RWPE2 (cell line): ENCODE measurements around the gene GUK1.

Source experiments
- ATAC-seq: fragments of 200-7000 bp; cut with Tn5 transposase; 3 replicates; pipeline ENCODE4 v1.9.1; 2021; ENCODE audit warnings: low read depth
- DNase-seq: peaks from one replicate; pipeline ENCODE4 v3.0.0-alpha.2; 2020; ENCODE audit warnings: low spot score
- H3K27ac ChIP-seq: fragments of 450-650 bp; 2 replicates; pipeline ENCODE4 v1.5.1; 2017; ENCODE audit warnings: mild to moderate bottlenecking; ENCODE audit not compliant: poor library complexity, severe bottlenecking
- H3K27me3 ChIP-seq: fragments of 250-450 bp; sonication (Bioruptor Pico); 2 replicates; pipeline ENCODE4 v1.5.1; 2021; ENCODE audit warnings: mild to moderate bottlenecking, moderate library complexity; ENCODE audit not compliant: insufficient read depth, poor library complexity, severe bottlenecking
- H3K36me3 ChIP-seq: fragments of 250-450 bp; sonication (Bioruptor Pico); 2 replicates; pipeline ENCODE4 v1.5.1; 2020; ENCODE audit warnings: low read depth, mild to moderate bottlenecking, moderate library complexity
- H3K4me1 ChIP-seq: fragments of 250-450 bp; sonication (Bioruptor Pico); 2 replicates; pipeline ENCODE4 v1.5.1; 2021; ENCODE audit warnings: mild to moderate bottlenecking, moderate library complexity; ENCODE audit not compliant: insufficient read depth, poor library complexity, severe bottlenecking
- H3K4me3 ChIP-seq: fragments of 250-450 bp; sonication (Bioruptor Pico); 2 replicates; pipeline ENCODE4 v1.5.1; 2021; ENCODE audit warnings: mild to moderate bottlenecking, moderate library complexity; ENCODE audit not compliant: severe bottlenecking
- H3K9me3 ChIP-seq: fragments of 250-450 bp; sonication (Bioruptor Pico); 2 replicates; pipeline ENCODE4 v1.5.1; 2021; ENCODE audit warnings: mild to moderate bottlenecking, moderate library complexity; ENCODE audit not compliant: severe bottlenecking
- TF ChIP-seq, protein P1 (sequence below): fragments of 450-650 bp; IDR thresholded peaks from one replicate; pipeline ENCODE4 v1.5.1; 2017; ENCODE audit warnings: mild to moderate bottlenecking, moderate library complexity; ENCODE audit not compliant: poor library complexity, severe bottlenecking

Gene GUK1

DNA sequence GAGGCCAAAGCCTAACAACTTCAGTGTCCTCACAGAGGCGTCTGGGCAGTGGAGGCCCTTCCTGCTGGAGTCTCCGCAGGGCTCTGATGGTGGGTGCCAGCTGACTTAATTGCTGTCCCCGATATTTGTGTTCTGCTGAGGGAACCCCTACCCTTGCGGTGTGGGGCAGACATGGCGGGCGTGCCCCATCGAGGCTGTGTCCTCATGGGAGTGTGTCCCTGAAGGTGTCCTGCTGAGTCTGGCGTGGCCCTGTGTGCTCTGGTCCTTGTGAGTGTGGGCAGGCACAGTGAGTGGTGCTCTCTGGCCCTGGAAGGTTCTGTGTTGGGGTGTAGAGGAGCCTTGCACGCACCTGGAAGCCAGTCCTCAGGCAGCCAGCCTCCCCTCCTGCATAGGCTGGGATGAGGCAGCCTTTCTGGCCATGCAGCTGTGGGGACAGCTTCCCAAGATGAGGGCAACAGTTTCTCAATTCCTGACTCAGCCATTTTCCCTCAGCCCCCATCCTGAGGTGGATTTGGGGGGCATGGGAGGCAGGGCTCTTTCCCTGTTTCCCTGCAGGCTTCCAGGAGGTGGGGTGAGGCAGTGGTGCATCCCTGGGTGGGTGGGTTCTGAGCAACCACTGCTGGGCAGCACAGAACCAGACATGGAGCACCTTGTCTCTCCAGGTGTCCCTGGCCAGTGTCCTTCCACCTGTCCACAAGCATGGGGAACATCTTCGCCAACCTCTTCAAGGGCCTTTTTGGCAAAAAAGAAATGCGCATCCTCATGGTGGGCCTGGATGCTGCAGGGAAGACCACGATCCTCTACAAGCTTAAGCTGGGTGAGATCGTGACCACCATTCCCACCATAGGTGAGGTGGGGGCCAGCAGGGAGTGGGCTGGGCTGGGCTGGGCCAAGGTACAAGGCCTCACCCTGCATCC, 43.4 kb upstream of the GUK1 start:
- TF ChIP-seq, protein P1, sequence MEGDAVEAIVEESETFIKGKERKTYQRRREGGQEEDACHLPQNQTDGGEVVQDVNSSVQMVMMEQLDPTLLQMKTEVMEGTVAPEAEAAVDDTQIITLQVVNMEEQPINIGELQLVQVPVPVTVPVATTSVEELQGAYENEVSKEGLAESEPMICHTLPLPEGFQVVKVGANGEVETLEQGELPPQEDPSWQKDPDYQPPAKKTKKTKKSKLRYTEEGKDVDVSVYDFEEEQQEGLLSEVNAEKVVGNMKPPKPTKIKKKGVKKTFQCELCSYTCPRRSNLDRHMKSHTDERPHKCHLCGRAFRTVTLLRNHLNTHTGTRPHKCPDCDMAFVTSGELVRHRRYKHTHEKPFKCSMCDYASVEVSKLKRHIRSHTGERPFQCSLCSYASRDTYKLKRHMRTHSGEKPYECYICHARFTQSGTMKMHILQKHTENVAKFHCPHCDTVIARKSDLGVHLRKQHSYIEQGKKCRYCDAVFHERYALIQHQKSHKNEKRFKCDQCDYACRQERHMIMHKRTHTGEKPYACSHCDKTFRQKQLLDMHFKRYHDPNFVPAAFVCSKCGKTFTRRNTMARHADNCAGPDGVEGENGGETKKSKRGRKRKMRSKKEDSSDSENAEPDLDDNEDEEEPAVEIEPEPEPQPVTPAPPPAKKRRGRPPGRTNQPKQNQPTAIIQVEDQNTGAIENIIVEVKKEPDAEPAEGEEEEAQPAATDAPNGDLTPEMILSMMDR: no peak

DNA sequence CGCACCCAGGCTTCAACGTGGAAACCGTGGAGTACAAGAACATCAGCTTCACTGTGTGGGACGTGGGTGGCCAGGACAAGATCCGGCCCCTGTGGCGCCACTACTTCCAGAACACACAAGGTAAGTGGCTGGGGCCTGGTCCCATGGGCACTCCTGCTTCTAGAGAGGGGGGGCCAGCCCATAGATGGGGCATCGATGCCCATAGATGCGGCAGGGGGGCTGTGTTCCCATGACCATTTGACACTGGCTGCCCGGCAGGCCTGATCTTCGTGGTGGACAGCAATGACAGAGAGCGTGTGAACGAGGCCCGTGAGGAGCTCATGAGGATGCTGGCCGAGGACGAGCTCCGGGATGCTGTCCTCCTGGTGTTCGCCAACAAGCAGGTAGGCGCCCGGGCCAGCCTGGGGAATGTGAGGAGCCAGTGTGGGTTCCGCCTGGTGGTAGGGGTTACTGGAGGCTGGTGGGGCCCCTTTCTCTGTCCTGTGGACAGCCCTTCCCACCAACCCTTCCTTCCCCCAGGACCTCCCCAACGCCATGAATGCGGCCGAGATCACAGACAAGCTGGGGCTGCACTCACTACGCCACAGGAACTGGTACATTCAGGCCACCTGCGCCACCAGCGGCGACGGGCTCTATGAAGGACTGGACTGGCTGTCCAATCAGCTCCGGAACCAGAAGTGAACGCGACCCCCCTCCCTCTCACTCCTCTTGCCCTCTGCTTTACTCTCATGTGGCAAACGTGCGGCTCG, 42.6 kb upstream of the GUK1 start:
- Histone ChIP-seq H3K27me3 (no peaks in the 10 kb centered on the region), H3K36me3 (peaks cover 9% of the 10 kb centered on the region), H3K27ac (no peak overlapping the region), H3K4me3 (no peak overlapping the region), H3K9me3 (no peaks in the 10 kb centered on the region), H3K4me1 (no peaks in the 10 kb centered on the region)
- DNase-seq (no peak), ATAC-seq (no peak)
- TF ChIP-seq, protein P1: no peak

More for the DNA sequence above, 43.4 kb upstream of the GUK1 start:
- peaks cover 17% of the 10 kb centered on the region for H3K36me3 ChIP-seq
- no peak for DNase-seq
- H3K27me3 ChIP-seq: no peaks in the 10 kb centered on the region
- no peaks in the 10 kb centered on the region for H3K9me3 ChIP-seq
- no peak for ATAC-seq
- H3K4me1 ChIP-seq: no peaks in the 10 kb centered on the region
- H3K4me3 ChIP-seq: no peak overlapping the region
- no peak overlapping the region for H3K27ac ChIP-seq

DNA sequence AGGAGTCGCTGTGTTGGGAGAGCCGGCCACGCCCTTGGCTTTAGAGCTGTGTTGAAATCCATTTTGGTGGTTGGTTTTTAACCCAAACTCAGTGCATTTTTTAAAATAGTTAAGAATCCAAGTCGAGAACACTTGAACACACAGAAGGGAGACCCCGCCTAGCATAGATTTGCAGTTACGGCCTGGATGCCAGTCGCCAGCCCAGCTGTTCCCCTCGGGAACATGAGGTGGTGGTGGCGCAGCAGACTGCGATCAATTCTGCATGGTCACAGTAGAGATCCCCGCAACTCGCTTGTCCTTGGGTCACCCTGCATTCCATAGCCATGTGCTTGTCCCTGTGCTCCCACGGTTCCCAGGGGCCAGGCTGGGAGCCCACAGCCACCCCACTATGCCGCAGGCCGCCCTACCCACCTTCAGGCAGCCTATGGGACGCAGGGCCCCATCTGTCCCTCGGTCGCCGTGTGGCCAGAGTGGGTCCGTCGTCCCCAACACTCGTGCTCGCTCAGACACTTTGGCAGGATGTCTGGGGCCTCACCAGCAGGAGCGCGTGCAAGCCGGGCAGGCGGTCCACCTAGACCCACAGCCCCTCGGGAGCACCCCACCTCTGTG, 41.7 kb upstream of the GUK1 start:
- no peaks in the 10 kb centered on the region for H3K27me3 ChIP-seq
- no peak overlapping the region for H3K27ac ChIP-seq
- TF ChIP-seq, protein P1: no peak
- no peaks in the 10 kb centered on the region for H3K4me1 ChIP-seq
- no peaks in the 10 kb centered on the region for H3K9me3 ChIP-seq
- DNase-seq (no peak), ATAC-seq (no peak)
- H3K36me3 ChIP-seq: peaks cover 3% of the 10 kb centered on the region
- no peak overlapping the region for H3K4me3 ChIP-seq

DNA sequence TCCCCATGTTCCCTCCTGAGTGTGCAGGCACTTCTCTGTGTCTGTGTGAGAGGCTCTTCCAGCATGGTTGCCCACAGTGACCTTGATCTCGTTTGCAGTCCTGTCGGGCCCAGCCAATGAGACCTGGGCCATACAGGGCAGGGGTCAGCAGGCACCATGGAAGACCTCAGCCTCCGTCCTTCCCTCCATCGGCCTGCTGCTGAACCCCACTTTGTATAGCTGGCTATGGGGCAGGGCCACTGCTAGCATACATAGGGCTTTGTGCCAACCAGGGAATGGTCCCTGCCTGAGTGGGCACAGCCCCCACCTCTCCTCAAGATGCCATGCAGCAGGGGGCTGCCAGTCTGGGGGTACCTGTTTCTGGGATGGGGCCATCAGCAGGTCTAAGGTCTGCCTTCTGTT, 40.7 kb upstream of the GUK1 start:
- Histone ChIP-seq H3K27me3 (no peaks in the 10 kb centered on the region), H3K36me3 (peaks cover 3% of the 10 kb centered on the region), H3K9me3 (no peaks in the 10 kb centered on the region), H3K4me3 (no peak overlapping the region), H3K4me1 (no peaks in the 10 kb centered on the region), H3K27ac (no peak overlapping the region)
- no peak for DNase-seq
- ATAC-seq: no peak
- TF ChIP-seq, protein P1: no peak
